Muscle layer of duodenum (tissue), 2 donors: ENCODE data around the gene UBN1.

Experiments used
- H3K27ac ChIP-seq: one replicate; pipeline ENCODE4 v1.7.0; 2013; ENCODE audit warnings: mild to moderate bottlenecking, low read length
- H3K27me3 ChIP-seq: one replicate; pipeline ENCODE4 v1.7.0; 2013; ENCODE audit warnings: low read depth, mild to moderate bottlenecking, control low read depth, low read length
- H3K36me3 ChIP-seq, 2 donors: one replicate each; pipeline ENCODE4 v1.7.0; 2013; ENCODE audit warnings: low read length in 2 of 2, control low read depth in 1 of 2, mild to moderate bottlenecking in 1 of 2; ENCODE audit not compliant: insufficient read depth in 2 of 2, control insufficient read depth in 1 of 2
- H3K4me1 ChIP-seq, 2 donors: one replicate each; pipeline ENCODE4 v1.7.0; 2013; ENCODE audit warnings: low read length in 2 of 2, mild to moderate bottlenecking in 2 of 2, control low read depth in 1 of 2, moderate library complexity in 1 of 2; ENCODE audit not compliant: insufficient read depth in 2 of 2, control insufficient read depth in 1 of 2
- H3K4me3 ChIP-seq, 2 donors: one replicate each; pipeline ENCODE4 v1.7.0; 2013; ENCODE audit warnings: low read length in 2 of 2, low read depth in 1 of 2, mild to moderate bottlenecking in 1 of 2
- H3K9me3 ChIP-seq, 2 donors: one replicate each; pipeline ENCODE4 v1.7.0; 2013; ENCODE audit warnings: low read length in 2 of 2, control low read depth in 1 of 2, mild to moderate bottlenecking in 1 of 2; ENCODE audit not compliant: control insufficient read depth in 1 of 2
- donor health status: healthy.

Gene UBN1

GRCh38 chr16:4899474-4899846 is 52.2 kb downstream of the UBN1 start:
- no peaks in the 10 kb centered on the region for H3K9me3 ChIP-seq
- no peak overlapping the region for H3K4me3 ChIP-seq
- H3K4me1 ChIP-seq = no peaks in the 10 kb centered on the region
- H3K27me3 ChIP-seq = no peaks in the 10 kb centered on the region
- peaks cover 5 to 16% of the 10 kb centered on the region in 2 donors for H3K36me3 ChIP-seq
- H3K27ac ChIP-seq = no peak overlapping the region

- peaks cover 5 to 16% of the 10 kb centered on the region in 2 donors for H3K36me3 ChIP-seq
Measured at GRCh38 chr16:4900036-4900435, 52.8 kb downstream of the UBN1 start.

DNA sequence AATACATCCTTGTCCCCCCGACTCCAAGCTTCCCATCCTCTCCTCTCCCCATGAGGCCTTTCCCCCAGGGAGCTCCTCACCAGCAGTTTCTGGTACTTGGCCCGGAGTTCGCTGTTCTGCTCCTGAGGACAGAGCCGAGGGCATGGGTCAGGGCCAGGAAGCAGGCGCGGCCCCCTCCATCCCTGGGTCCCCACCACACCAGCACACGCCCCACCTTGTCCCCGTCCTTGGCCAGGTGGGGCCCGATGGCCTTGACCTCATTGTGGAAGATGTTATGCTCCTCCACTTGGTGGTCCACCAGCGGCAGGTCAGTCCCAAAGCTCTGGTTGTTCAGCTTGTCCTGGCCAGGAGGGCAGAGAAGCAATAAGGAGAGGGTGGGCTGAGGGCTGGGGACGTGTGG is 53.5 kb downstream of the UBN1 start:
- H3K27me3 ChIP-seq = no peaks in the 10 kb centered on the region
- no peak overlapping the region for H3K4me3 ChIP-seq
- H3K36me3 ChIP-seq = peaks cover 5 to 16% of the 10 kb centered on the region in 2 donors
- H3K4me1 ChIP-seq = no peaks in the 10 kb centered on the region
- no peak overlapping the region for H3K27ac ChIP-seq
- H3K9me3 ChIP-seq = no peaks in the 10 kb centered on the region

More at GRCh38 chr16:4900036-4900435, 52.8 kb downstream of the UBN1 start:
- Histone ChIP-seq H3K9me3 (no peaks in the 10 kb centered on the region), H3K27me3 (no peaks in the 10 kb centered on the region), H3K4me3 (no peak overlapping the region), H3K27ac (no peak overlapping the region), H3K4me1 (no peaks in the 10 kb centered on the region)

DNA sequence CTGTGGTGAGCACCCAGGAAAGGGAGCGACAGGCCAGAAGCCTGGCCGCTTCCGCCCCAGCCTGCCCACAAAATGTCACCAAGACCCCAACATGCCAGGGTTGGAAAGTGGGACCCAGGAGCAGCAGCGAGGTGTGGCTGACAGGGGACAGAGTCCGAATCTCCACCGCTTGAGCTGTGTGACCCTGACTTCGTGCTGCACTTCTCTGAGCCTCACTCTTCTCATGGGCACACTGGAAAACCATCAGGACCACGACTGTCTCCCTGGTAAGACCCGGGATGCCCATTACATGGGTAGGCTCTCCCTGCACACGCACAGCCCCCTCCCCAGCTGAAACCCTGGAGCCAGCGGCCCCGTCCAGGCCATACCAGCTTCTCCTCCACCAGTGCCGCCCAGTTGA is 54.8 kb downstream of the UBN1 start:
- Histone ChIP-seq H3K27ac (no peak overlapping the region), H3K9me3 (no peaks in the 10 kb centered on the region), H3K36me3 (peaks cover 5 to 16% of the 10 kb centered on the region in 2 donors), H3K27me3 (no peaks in the 10 kb centered on the region), H3K4me1 (no peaks in the 10 kb centered on the region), H3K4me3 (no peak overlapping the region)

GRCh38 chr16:4904108-4904941 is 57.0 kb downstream of the UBN1 start:
- H3K27me3 ChIP-seq = no peaks in the 10 kb centered on the region
- no peak overlapping the region for H3K4me3 ChIP-seq
- H3K9me3 ChIP-seq = no peaks in the 10 kb centered on the region
- H3K4me1 ChIP-seq = no peaks in the 10 kb centered on the region
- H3K36me3 ChIP-seq = no peaks in the 10 kb centered on the region
- H3K27ac ChIP-seq = no peak overlapping the region

DNA sequence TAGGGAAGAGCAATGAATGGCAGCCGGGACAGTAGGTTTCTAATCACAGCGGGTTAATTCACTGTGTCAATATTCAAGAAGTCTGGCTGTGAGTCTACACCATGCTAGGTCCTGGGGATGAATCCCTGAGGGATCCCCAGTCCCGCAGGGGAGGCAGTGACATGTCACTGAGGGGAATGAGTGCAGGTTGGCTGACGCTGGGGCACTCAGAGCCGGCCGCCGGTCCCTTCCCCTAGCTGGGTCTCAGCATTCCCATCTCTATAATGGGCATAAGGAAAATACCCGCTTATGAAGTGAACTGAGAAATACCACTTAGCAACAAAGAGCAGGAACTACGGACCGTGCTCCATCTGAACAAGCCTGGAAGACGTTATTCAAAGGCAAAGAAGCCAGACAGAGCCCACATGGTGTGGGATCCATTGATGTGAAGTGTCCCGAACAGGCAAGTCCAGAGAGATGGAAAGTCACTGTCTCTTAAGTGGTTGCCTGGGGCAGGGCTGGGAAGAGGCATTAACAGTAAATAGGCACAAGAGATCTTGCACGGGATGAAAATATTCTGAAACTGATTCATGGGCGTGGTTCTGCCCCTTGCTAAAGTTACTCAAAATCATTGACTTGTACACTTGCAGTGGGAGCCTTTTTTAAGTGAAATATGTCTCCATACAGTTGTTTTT is 57.8 kb downstream of the UBN1 start:
- H3K27ac ChIP-seq = no peak overlapping the region
- H3K4me1 ChIP-seq = no peaks in the 10 kb centered on the region
- H3K36me3 ChIP-seq = no peaks in the 10 kb centered on the region
- no peaks in the 10 kb centered on the region for H3K27me3 ChIP-seq
- H3K9me3 ChIP-seq = no peaks in the 10 kb centered on the region
- H3K4me3 ChIP-seq = no peak overlapping the region

DNA sequence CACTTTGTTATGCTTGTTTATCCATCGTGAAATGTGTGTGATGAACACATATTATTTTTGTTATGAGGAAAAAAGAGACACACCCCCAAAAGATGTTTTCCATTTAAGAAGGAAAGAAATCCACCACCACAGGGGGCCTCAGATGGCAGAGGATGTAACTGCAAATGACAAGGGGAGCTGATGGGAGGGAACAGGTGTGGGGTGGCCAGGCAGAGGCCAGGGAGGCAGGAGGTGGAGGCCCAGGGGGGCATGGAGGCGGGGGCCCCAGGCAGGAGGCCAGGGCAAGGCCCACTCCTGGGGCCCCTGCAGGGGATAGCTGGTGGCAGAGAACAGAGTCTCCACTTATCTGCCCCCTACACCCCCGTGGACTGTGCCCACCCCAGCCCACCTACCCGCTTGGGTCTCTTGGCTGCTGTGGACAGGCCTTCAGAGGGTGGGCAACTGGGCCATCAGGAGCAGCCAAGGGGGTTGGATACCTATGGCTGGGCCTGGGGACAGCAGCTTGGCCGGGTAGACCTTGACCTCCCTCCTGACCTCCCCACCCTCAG is 61.6 kb downstream of the UBN1 start:
- Histone ChIP-seq H3K36me3 (no peaks in the 10 kb centered on the region), H3K9me3 (no peaks in the 10 kb centered on the region), H3K4me1 (no peaks in the 10 kb centered on the region), H3K27me3 (no peaks in the 10 kb centered on the region), H3K4me3 (no peak overlapping the region), H3K27ac (no peak overlapping the region)

GRCh38 chr16:4909825-4910224 is 62.5 kb downstream of the UBN1 start:
- no peaks in the 10 kb centered on the region for H3K36me3 ChIP-seq
- H3K4me3 ChIP-seq = no peak overlapping the region
- no peaks in the 10 kb centered on the region for H3K9me3 ChIP-seq
- no peaks in the 10 kb centered on the region for H3K4me1 ChIP-seq
- H3K27me3 ChIP-seq = no peaks in the 10 kb centered on the region
- H3K27ac ChIP-seq = no peak overlapping the region

DNA sequence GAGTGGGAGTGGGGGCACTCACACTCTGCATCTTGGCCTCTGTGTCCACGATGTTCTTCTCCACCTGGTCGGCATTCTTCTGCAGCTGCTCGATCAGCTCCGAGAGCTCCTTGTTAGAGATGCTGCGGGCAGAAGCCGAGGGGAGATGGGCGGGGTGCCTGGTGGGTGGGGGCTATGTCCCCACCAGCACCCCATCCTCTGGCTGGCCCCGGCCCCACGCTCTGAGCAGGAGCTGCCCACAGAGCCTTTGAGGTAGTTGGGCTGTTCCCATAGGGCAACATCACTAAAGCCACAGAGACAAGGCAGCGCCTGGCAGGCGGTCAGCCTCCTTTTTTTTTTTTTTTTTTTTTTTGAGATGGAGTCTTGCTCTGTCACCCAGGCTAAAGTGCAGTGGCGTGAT is 63.5 kb downstream of the UBN1 start:
- Histone ChIP-seq H3K4me1 (no peaks in the 10 kb centered on the region), H3K27ac (no peak overlapping the region), H3K4me3 (no peak overlapping the region), H3K9me3 (no peaks in the 10 kb centered on the region), H3K27me3 (no peaks in the 10 kb centered on the region), H3K36me3 (no peaks in the 10 kb centered on the region)

DNA sequence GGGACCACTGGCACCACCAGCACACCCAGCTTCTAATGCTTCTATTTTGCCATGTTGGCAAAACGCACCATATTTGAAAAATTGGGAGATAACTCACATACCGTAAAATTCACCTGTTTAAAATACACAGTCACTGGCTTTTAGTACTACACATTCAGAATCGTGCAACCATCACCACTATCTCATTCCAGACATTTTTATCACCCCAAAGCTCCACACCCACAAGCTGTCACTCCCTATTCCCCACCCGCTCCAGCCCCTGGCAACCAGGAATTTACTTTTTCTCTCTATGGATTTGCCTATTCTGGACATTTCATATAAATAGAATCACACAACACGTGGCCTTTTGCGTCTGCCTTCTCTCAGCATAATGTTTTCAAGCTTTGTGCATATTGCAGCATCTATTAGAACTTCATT is 64.7 kb downstream of the UBN1 start:
- Histone ChIP-seq H3K9me3 (no peaks in the 10 kb centered on the region), H3K4me1 (no peaks in the 10 kb centered on the region), H3K4me3 (no peak overlapping the region), H3K36me3 (no peaks in the 10 kb centered on the region), H3K27me3 (no peaks in the 10 kb centered on the region), H3K27ac (no peak overlapping the region)

- Histone ChIP-seq H3K9me3 (no peaks in the 10 kb centered on the region), H3K4me3 (no peak overlapping the region), H3K27me3 (no peaks in the 10 kb centered on the region), H3K27ac (no peak overlapping the region), H3K36me3 (no peaks in the 10 kb centered on the region), H3K4me1 (no peaks in the 10 kb centered on the region)
Measured at GRCh38 chr16:4913130-4913773, 66.0 kb downstream of the UBN1 start.
